ENCODE data around the gene ABCG2. TPM values are rescaled to one million over a fixed set of nuclear protein-coding genes. Genes with fewer than 3 reads are reported as not detected.

The ABCG2 gene
- total RNA-seq, 1 experiment from 2014 or later, result 0.44 TPM

- no peaks in the 10 kb centered on the region for H3K9me3 ChIP-seq (ENCODE audit: control insufficient read depth in 1 of 2, insufficient read depth in 1 of 2, low read depth in 1 of 2, low read length in 2 of 2)
- H3K9me2 ChIP-seq (ENCODE audit: insufficient read depth), result no peaks in the 10 kb centered on the region
- intact Hi-C loops (cut with micrococcal nuclease), result no loop called here
- ChIA-PET RAD21 (ENCODE audit: low non-redundant PET in 1 of 2, low total read pairs in 2 of 2, uncharacterized antibody in 2 of 2, unreplicated experiment in 2 of 2) (no interaction called here), CTCF (no interaction called here), POLR2A (no interaction called here)
- H3K79me2 ChIP-seq (ENCODE audit: insufficient read depth, low read length), result no peaks in the 10 kb centered on the region
- H3K4me3 ChIP-seq (replicated peaks in 1 of 2; ENCODE audit: low read depth in 1 of 2, low read length in 2 of 2), result no peak overlapping the region
- BruUV-seq (replicated peaks), result no TSS peak
- peaks cover 0 to 9% of the 10 kb centered on the region in 2 experiments; a peak in 1 of 4 replicates for H3K4me1 ChIP-seq (ENCODE audit: control insufficient read depth in 1 of 2, insufficient read depth in 2 of 2, low read length in 2 of 2)
- H3K4me2 ChIP-seq (ENCODE audit: low read length), result no peak overlapping the region
- no peaks in the 10 kb centered on the region for H4K20me1 ChIP-seq (ENCODE audit: insufficient read depth)
- ATAC-seq (no peak), DNase-seq (ENCODE audit: low read depth, low spot score) (no peak)
- no peaks in the 10 kb centered on the region for H3K27me3 ChIP-seq (ENCODE audit: insufficient read depth, low read length)
- no peak overlapping the region for H3K9ac ChIP-seq (ENCODE audit: low read length)
- no peak for TF ChIP-seq ELF1 (IDR thresholded peaks at IDR 0.05; ENCODE audit: borderline replicate concordance, low read depth)
- no peak for TF ChIP-seq JUND (IDR thresholded peaks at IDR 0.05)
- TF ChIP-seq SP1 (IDR thresholded peaks at IDR 0.05; ENCODE audit: low read depth), result no peak
- no peak for TF ChIP-seq YY1 (IDR thresholded peaks at IDR 0.05; ENCODE audit: extremely low read depth, insufficient replicate concordance, low read depth, low read length)
- TF ChIP-seq SIN3A (IDR thresholded peaks at IDR 0.05; ENCODE audit: low read depth), result no peak
- no peak for TF ChIP-seq CEBPB (IDR thresholded peaks at IDR 0.05; ENCODE audit: low read depth)
- TF ChIP-seq EZH2 (IDR thresholded peaks at IDR 0.05), result no peak
- TF ChIP-seq ZNF274 (IDR thresholded peaks at IDR 0.05; ENCODE audit: low read depth, low read length), result no peak
- no peak for TF ChIP-seq CTCF (IDR thresholded peaks at IDR 0.05 in 2 of 3, conservative IDR thresholded peaks at IDR 0.05 in 1 of 3; ENCODE audit: borderline replicate concordance in 1 of 3, insufficient read depth in 1 of 3, low read depth in 2 of 3, low read length in 2 of 3)
- no peak for TF ChIP-seq FOSL1 (IDR thresholded peaks at IDR 0.05; ENCODE audit: low read depth)
- no peak overlapping the region for H3K27ac ChIP-seq (ENCODE audit: low read depth, low read length)
- H3K36me3 ChIP-seq (ENCODE audit: control insufficient read depth in 1 of 2, insufficient read depth in 2 of 2, low read length in 2 of 2), result no peaks in the 10 kb centered on the region
- H2AFZ ChIP-seq (ENCODE audit: low read depth, low read length, poor library complexity, severe bottlenecking), result no peak overlapping the region
These were observed 27.5 kb upstream of the ABCG2 start for GRCh38 chr4:88185906-88186305.

- H3K27me3 ChIP-seq (ENCODE audit: insufficient read depth, low read length), result no peaks in the 10 kb centered on the region
- CTCF ChIA-PET, result no interaction called here
- POLR2A ChIA-PET, result no interaction called here
- no peaks in the 10 kb centered on the region for H3K36me3 ChIP-seq (ENCODE audit: control insufficient read depth in 1 of 2, insufficient read depth in 2 of 2, low read length in 2 of 2)
- intact Hi-C loops (cut with micrococcal nuclease), result no loop called here
- no peak overlapping the region for H2AFZ ChIP-seq (ENCODE audit: low read depth, low read length, poor library complexity, severe bottlenecking)
- no peak for DNase-seq (ENCODE audit: low read depth, low spot score)
- H3K79me2 ChIP-seq (ENCODE audit: insufficient read depth, low read length), result no peaks in the 10 kb centered on the region
- no TSS peak for BruUV-seq (replicated peaks)
- H3K27ac ChIP-seq (ENCODE audit: low read depth, low read length), result no peak overlapping the region
- no peak for ATAC-seq
- no peak overlapping the region for H3K4me3 ChIP-seq (replicated peaks in 1 of 2; ENCODE audit: low read depth in 1 of 2, low read length in 2 of 2)
- H4K20me1 ChIP-seq (ENCODE audit: insufficient read depth), result no peaks in the 10 kb centered on the region
- no peak overlapping the region for H3K4me2 ChIP-seq (ENCODE audit: low read length)
- peaks cover 11 to 17% of the 10 kb centered on the region in 2 experiments for H3K4me1 ChIP-seq (ENCODE audit: control insufficient read depth in 1 of 2, insufficient read depth in 2 of 2, low read length in 2 of 2)
- RAD21 ChIA-PET (ENCODE audit: low non-redundant PET in 1 of 2, low total read pairs in 2 of 2, uncharacterized antibody in 2 of 2, unreplicated experiment in 2 of 2), result no interaction called here
- H3K9me2 ChIP-seq (ENCODE audit: insufficient read depth), result no peaks in the 10 kb centered on the region
- no peaks in the 10 kb centered on the region for H3K9me3 ChIP-seq (ENCODE audit: control insufficient read depth in 1 of 2, insufficient read depth in 1 of 2, low read depth in 1 of 2, low read length in 2 of 2)
- H3K9ac ChIP-seq (ENCODE audit: low read length), result no peak overlapping the region
- TF ChIP-seq MAX (IDR thresholded peaks at IDR 0.05) (no peak), EZH2 (IDR thresholded peaks at IDR 0.05) (no peak), CEBPB (IDR thresholded peaks at IDR 0.05; ENCODE audit: low read depth) (no peak), REST (IDR thresholded peaks at IDR 0.05; ENCODE audit: low read depth) (no peak), ELF1 (IDR thresholded peaks at IDR 0.05; ENCODE audit: borderline replicate concordance, low read depth) (no peak), JUND (IDR thresholded peaks at IDR 0.05) (no peak), ZBTB33 (IDR thresholded peaks at IDR 0.05; ENCODE audit: extremely low read depth, insufficient replicate concordance, low read length) (no peak), SIN3A (IDR thresholded peaks at IDR 0.05; ENCODE audit: low read depth) (no peak)
These were observed 20.8 kb upstream of the ABCG2 start for GRCh38 chr4:88179261-88179660.
